SH-SY5Y (cell line): ENCODE data around the gene FBXO21.

Experiments used
- GATA2 ChIP-seq: IDR thresholded peaks from 2 replicates; pipeline ENCODE4 v1.6.1; 2011; ENCODE audit warnings: mild to moderate bottlenecking, low read depth, low read length
- GATA3 ChIP-seq: IDR thresholded peaks from 2 replicates; pipeline ENCODE4 v1.6.1; 2011; ENCODE audit warnings: low read depth, mild to moderate bottlenecking, low read length, moderate library complexity

DNA sequence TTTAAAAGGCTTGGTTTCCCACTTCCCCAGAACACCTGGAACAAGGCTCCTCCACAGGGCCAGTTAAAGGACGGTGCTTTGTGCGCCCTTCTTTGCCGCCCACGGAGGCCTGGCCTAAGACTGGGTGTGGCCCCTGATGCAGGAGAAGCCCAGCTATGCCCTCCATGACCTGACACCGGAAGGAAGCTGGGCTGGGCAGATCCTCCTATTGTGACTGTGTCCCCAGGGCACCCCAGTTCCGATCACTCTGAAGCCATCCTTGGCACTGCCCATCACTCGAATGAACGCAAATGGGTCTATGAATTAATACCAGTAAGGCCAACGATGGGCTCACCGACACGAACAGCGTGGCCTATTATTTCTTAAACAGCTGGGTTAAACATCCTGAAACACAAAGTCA is 42.6 kb downstream of the FBXO21 start:
- TF ChIP-seq GATA3 (no peak), GATA2 (no peak)
